Gastroesophageal sphincter (tissue), 4 donors: ENCODE measurements around the gene ADIPOR2. TPM values are rescaled to one million over a fixed set of nuclear protein-coding genes. Genes with fewer than 3 reads are reported as not detected.

Experiments
- ATAC-seq: fragments of 150-250 bp; one replicate; pipeline ENCODE4 v1.9.1; 2016; ENCODE audit warnings: mild to moderate bottlenecking, moderate library complexity
- H3K27ac ChIP-seq, 4 donors: fragments of 200-600 bp; sonication (generic) in 3 of 4; 1 replicate in 3 of 4; 2 replicates in 1 of 4; pipeline ENCODE4 v1.5.1; 2016 to 2019
- H3K27me3 ChIP-seq: fragments of 200-600 bp; sonication (generic); one replicate; pipeline ENCODE4 v1.5.1; 2019
- H3K36me3 ChIP-seq, 2 donors: fragments of 200-600 bp; sonication (generic); one replicate each; pipeline ENCODE4 v1.5.1; 2019; ENCODE audit warnings: control low read depth in 1 of 2
- H3K4me1 ChIP-seq, 3 donors: fragments of 200-600 bp; sonication (generic); 1 replicate in 2 of 3; 2 replicates in 1 of 3; pipeline ENCODE4 v1.5.1; 2016 to 2019; ENCODE audit warnings: control low read depth in 2 of 3
- H3K4me3 ChIP-seq, 2 donors: fragments of 200-600 bp; sonication (generic); one replicate each; pipeline ENCODE4 v1.5.1; 2019; ENCODE audit warnings: mild to moderate bottlenecking in 1 of 2, moderate library complexity in 1 of 2
- H3K9me3 ChIP-seq, 3 donors: fragments of 200-600 bp; sonication (generic); one replicate each; pipeline ENCODE4 v1.5.1; 2017 to 2019; ENCODE audit warnings: control low read depth in 2 of 3
- EP300 ChIP-seq: sonication (generic); formaldehyde crosslinking; IDR thresholded peaks from one replicate; pipeline ENCODE4 v1.6.1; 2017; ENCODE audit warnings: antibody characterized with exemption, mild to moderate bottlenecking
- POLR2A ChIP-seq, 2 donors: fragments of 450-650 bp; IDR thresholded peaks; one replicate each; pipeline ENCODE4 v1.6.1; 2017; ENCODE audit warnings: antibody characterized with exemption in 2 of 2, mild to moderate bottlenecking in 2 of 2, moderate library complexity in 1 of 2
- POLR2AphosphoS5 ChIP-seq: sonication (generic); formaldehyde crosslinking; IDR thresholded peaks from one replicate; pipeline ENCODE4 v1.6.1; 2017; ENCODE audit warnings: antibody characterized with exemption
- WGBS, 2 donors: methylation state at CpG; one replicate each; pipeline ENCODE4 v1.1.5; 2018; ENCODE audit warnings: low coverage in 1 of 2; 5-methylcytosine and 5-hydroxymethylcytosine counted together
- total RNA-seq, 4 donors: library from RNA; depleted of rRNA; stranded (reverse); fragments of >200 nt; gene quantifications; one replicate each; pipeline ENCODE4 v1.1.0, GENCODE V29; 2016
- TF ChIP-seq, protein P1 (sequence below), 4 experiments: fragments of 200-600 bp in 2 of 4; fragments of 450-650 bp in 2 of 4; sonication (generic) in 1 of 4; IDR thresholded peaks; one replicate each; pipeline ENCODE4 v1.5.1; 2017 to 2019; ENCODE audit warnings: antibody characterized with exemption in 4 of 4, mild to moderate bottlenecking in 2 of 4, moderate library complexity in 2 of 4

The ADIPOR2 gene
- total RNA-seq, 4 donors from 2014 or later: 26.6 to 37.9 (median 33.4) TPM

DNA sequence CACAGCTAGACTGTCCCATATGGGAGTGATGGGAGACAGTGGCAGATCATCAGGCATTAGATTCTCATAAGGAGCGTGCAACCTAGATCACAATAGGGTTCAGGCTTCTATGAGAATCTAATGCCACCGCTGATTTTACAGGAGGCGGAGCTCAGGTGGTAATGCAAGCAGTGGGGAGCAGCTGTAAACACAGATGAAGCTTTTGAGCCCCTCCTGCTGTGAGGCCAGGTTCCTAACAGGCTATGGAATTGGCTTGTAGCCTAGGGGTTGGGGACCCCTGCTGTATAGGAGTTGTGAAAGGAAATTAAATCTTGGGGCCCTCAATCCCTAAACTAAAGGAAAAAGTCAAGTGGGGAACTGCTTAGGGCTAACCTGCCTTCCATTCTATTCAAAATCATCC lies 29.6 kb downstream of the ADIPOR2 start:
- 83 to 100% methylated on average over 1 to 3 of the region's 3 CpGs for WGBS, 2 donors

GRCh38 chr12:1723721-1724120 lies 32.9 kb downstream of the ADIPOR2 start:
- Histone ChIP-seq H3K9me3 (no peaks in the 10 kb centered on the region), H3K4me1 (peaks cover 4 to 60% (median 10%) of the 10 kb centered on the region in 3 donors)
- 66 to 77% methylated on average over 2 of the region's 6 CpGs for WGBS, 2 donors

More for the DNA sequence above, 29.6 kb downstream of the ADIPOR2 start:
- peaks cover 4 to 67% (median 15%) of the 10 kb centered on the region in 3 donors for H3K4me1 ChIP-seq
- peaks cover 0 to 2% of the 10 kb centered on the region in 2 donors for H3K36me3 ChIP-seq
- TF ChIP-seq POLR2AphosphoS5: no peak
- no peak for TF ChIP-seq EP300
- TF ChIP-seq POLR2A (IDR thresholded peaks at IDR 0.05): no peak
- TF ChIP-seq, protein P1, sequence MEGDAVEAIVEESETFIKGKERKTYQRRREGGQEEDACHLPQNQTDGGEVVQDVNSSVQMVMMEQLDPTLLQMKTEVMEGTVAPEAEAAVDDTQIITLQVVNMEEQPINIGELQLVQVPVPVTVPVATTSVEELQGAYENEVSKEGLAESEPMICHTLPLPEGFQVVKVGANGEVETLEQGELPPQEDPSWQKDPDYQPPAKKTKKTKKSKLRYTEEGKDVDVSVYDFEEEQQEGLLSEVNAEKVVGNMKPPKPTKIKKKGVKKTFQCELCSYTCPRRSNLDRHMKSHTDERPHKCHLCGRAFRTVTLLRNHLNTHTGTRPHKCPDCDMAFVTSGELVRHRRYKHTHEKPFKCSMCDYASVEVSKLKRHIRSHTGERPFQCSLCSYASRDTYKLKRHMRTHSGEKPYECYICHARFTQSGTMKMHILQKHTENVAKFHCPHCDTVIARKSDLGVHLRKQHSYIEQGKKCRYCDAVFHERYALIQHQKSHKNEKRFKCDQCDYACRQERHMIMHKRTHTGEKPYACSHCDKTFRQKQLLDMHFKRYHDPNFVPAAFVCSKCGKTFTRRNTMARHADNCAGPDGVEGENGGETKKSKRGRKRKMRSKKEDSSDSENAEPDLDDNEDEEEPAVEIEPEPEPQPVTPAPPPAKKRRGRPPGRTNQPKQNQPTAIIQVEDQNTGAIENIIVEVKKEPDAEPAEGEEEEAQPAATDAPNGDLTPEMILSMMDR (IDR thresholded peaks at IDR 0.05): no peak
- no peaks in the 10 kb centered on the region for H3K27me3 ChIP-seq
- H3K4me3 ChIP-seq: no peak overlapping the region
- H3K9me3 ChIP-seq: peaks cover 0 to 2% (median 0%) of the 10 kb centered on the region in 3 donors
- H3K27ac ChIP-seq: no peak overlapping the region
- ATAC-seq: no peak

GRCh38 chr12:1724250-1724649 lies 33.4 kb downstream of the ADIPOR2 start:
- no peaks in the 10 kb centered on the region for H3K27me3 ChIP-seq
- H3K9me3 ChIP-seq: no peaks in the 10 kb centered on the region
- peaks cover 4 to 58% (median 6%) of the 10 kb centered on the region in 3 donors for H3K4me1 ChIP-seq
- no peak for TF ChIP-seq EP300
- TF ChIP-seq, protein P1 (IDR thresholded peaks at IDR 0.05): no peak
- no peak for TF ChIP-seq POLR2AphosphoS5
- no peak for TF ChIP-seq POLR2A (IDR thresholded peaks at IDR 0.05)
- H3K27ac ChIP-seq: no peak overlapping the region
- 83 to 85% methylated on average over 1 to 3 of the region's 3 CpGs for WGBS, 2 donors
- H3K4me3 ChIP-seq: no peak overlapping the region
- no peak for ATAC-seq
- H3K36me3 ChIP-seq: no peaks in the 10 kb centered on the region

More at GRCh38 chr12:1723721-1724120, 32.9 kb downstream of the ADIPOR2 start:
- no peaks in the 10 kb centered on the region for H3K36me3 ChIP-seq
- H3K27me3 ChIP-seq: no peaks in the 10 kb centered on the region
- no peak overlapping the region for H3K4me3 ChIP-seq
- no peak overlapping the region for H3K27ac ChIP-seq
- ATAC-seq: no peak
- TF ChIP-seq EP300 (no peak), POLR2A (IDR thresholded peaks at IDR 0.05) (no peak), POLR2AphosphoS5 (no peak)
- TF ChIP-seq, protein P1 (IDR thresholded peaks at IDR 0.05): no peak

- Histone ChIP-seq H3K4me3 (no peak overlapping the region), H3K27ac (no peak overlapping the region), H3K4me1 (peaks cover 0 to 46% (median 0%) of the 10 kb centered on the region in 3 donors), H3K27me3 (no peaks in the 10 kb centered on the region), H3K36me3 (no peaks in the 10 kb centered on the region), H3K9me3 (no peaks in the 10 kb centered on the region)
- ATAC-seq: no peak
- 73 to 97% methylated on average over 3 of the region's 3 CpGs for WGBS, 2 donors
- TF ChIP-seq EP300 (no peak), POLR2A (IDR thresholded peaks at IDR 0.05) (no peak), POLR2AphosphoS5 (no peak)
- TF ChIP-seq, protein P1 (IDR thresholded peaks at IDR 0.05): no peak
Measured at GRCh38 chr12:1726753-1727152, 35.9 kb downstream of the ADIPOR2 start.

DNA sequence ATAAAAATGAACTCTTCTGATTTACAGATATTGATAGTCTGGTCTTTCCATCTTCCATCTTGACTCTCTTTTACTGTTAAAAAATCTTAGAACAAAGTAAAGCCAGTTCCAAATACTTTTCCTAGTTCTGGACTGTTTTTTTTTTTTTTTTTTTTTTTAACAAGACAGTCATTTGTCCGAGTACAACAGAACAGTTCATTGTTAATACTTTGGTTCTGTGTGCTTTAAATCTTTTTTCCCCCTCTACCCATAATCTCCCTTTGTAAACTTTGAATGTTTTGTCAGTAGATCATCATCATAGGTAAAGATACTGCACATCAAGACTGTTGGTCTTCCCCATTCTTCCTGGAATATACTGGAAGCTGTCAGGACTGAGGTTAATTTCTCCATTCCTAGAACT lies 38.0 kb downstream of the ADIPOR2 start:
- no peaks in the 10 kb centered on the region for H3K27me3 ChIP-seq
- ATAC-seq: no peak
- no peak overlapping the region for H3K4me3 ChIP-seq
- peaks cover 0 to 32% (median 0%) of the 10 kb centered on the region in 3 donors for H3K4me1 ChIP-seq
- H3K27ac ChIP-seq: no peak overlapping the region
- 80 to 100% methylated on average over 1 of the region's 1 CpG for WGBS, 2 donors
- H3K9me3 ChIP-seq: no peaks in the 10 kb centered on the region
- TF ChIP-seq POLR2A (IDR thresholded peaks at IDR 0.05): no peak
- TF ChIP-seq EP300: no peak
- no peak for TF ChIP-seq POLR2AphosphoS5
- TF ChIP-seq, protein P1 (IDR thresholded peaks at IDR 0.05): no peak
- no peaks in the 10 kb centered on the region for H3K36me3 ChIP-seq
